Activated T-cell treated with anti-CD3 and anti-CD28 coated beads, Interleukin-2, amount 50 U/mL, for 72 hours (primary cell): Measurements from ENCODE around the gene CARD11. TPM values are rescaled to one million over a fixed set of nuclear protein-coding genes. Genes with fewer than 3 reads are reported as not detected.

Experiments used
- ATAC-seq, 2 donors: fragments of 150-1000 bp; cut with Tn5 transposase; replicated peaks in 1 of 2; 2 replicates each; pipeline ENCODE4 v1.10.0; 2021; ENCODE audit warnings: moderate library complexity in 2 of 2, mild to moderate bottlenecking in 1 of 2
- DNase-seq, 2 donors: peaks; one replicate each; pipeline ENCODE4 v3.0.0; 2021 to 2022; ENCODE audit warnings: mixed read lengths in 1 of 2
- H3K27ac Mint-ChIP-seq: one replicate; pipeline ENCODE4 v1.8.0; 2022; ENCODE audit warnings: mild to moderate bottlenecking, moderate library complexity, mixed read lengths
- H3K27me3 Mint-ChIP-seq: one replicate; pipeline ENCODE4 v1.8.0; 2022; ENCODE audit warnings: low read depth, mixed read lengths
- H3K36me3 Mint-ChIP-seq, 2 donors: one replicate each; pipeline ENCODE4 v1.8.0; 2022; ENCODE audit warnings: mixed read lengths in 2 of 2, mild to moderate bottlenecking in 1 of 2; ENCODE audit not compliant: insufficient read depth in 2 of 2
- H3K4me1 Mint-ChIP-seq: one replicate; pipeline ENCODE4 v1.8.0; 2022; ENCODE audit warnings: low read depth, mixed read lengths
- H3K4me3 Mint-ChIP-seq, 2 donors: one replicate each; pipeline ENCODE4 v1.8.0; 2022; ENCODE audit warnings: mild to moderate bottlenecking in 2 of 2, mixed read lengths in 2 of 2, moderate library complexity in 2 of 2
- H3K9me3 Mint-ChIP-seq, 2 donors: one replicate each; pipeline ENCODE4 v1.8.0; 2022; ENCODE audit warnings: mixed read lengths in 2 of 2
- total RNA-seq, 2 donors: library from RNA; stranded (reverse); gene quantifications; one replicate each; pipeline ENCODE4 v1.2.3, GENCODE V29; 2022

The CARD11 gene
- total RNA-seq, 2 donors from 2014 or later, result 101 to 114 TPM

- ATAC-seq, result no peak
- Mint-ChIP-seq H3K27me3 (no peaks in the 10 kb centered on the region), H3K36me3 (peaks cover 7 to 24% of the 10 kb centered on the region in 2 donors), H3K4me3 (no peak overlapping the region), H3K9me3 (peaks cover under 1 to 3% of the 10 kb centered on the region in 2 donors), H3K27ac (no peak overlapping the region), H3K4me1 (peaks cover 33% of the 10 kb centered on the region)
- DNase-seq, result no peak
Measured at GRCh38 chr7:2970861-2971260, 72.8 kb downstream of the CARD11 start.

GRCh38 chr7:2970307-2970664, 73.4 kb downstream of the CARD11 start:
- no peak overlapping the region for H3K4me3 Mint-ChIP-seq
- no peak overlapping the region for H3K27ac Mint-ChIP-seq
- no peaks in the 10 kb centered on the region for H3K27me3 Mint-ChIP-seq
- H3K36me3 Mint-ChIP-seq, result peaks cover 10 to 25% of the 10 kb centered on the region in 2 donors
- peaks cover 30% of the 10 kb centered on the region for H3K4me1 Mint-ChIP-seq
- DNase-seq, result no peak
- no peak for ATAC-seq
- H3K9me3 Mint-ChIP-seq, result peaks cover 2 to 5% of the 10 kb centered on the region in 2 donors

GRCh38 chr7:2969398-2970306, 74.0 kb downstream of the CARD11 start:
- H3K4me1 Mint-ChIP-seq, result peaks cover 28% of the 10 kb centered on the region
- ATAC-seq (no peak), DNase-seq (no peak)
- peaks cover 2 to 5% of the 10 kb centered on the region in 2 donors for H3K9me3 Mint-ChIP-seq
- peaks cover 11 to 23% of the 10 kb centered on the region in 2 donors for H3K36me3 Mint-ChIP-seq
- no peaks in the 10 kb centered on the region for H3K27me3 Mint-ChIP-seq
- no peak overlapping the region for H3K27ac Mint-ChIP-seq
- no peak overlapping the region for H3K4me3 Mint-ChIP-seq

- H3K27ac Mint-ChIP-seq, result no peak overlapping the region
- no peak for DNase-seq
Measured at GRCh38 chr7:2968616-2969397, 74.9 kb downstream of the CARD11 start.

GRCh38 chr7:2968176-2968575, 75.5 kb downstream of the CARD11 start:
- H3K4me1 Mint-ChIP-seq, result peaks cover 17% of the 10 kb centered on the region
- H3K27me3 Mint-ChIP-seq, result no peaks in the 10 kb centered on the region
- peaks cover 11 to 16% of the 10 kb centered on the region in 2 donors for H3K36me3 Mint-ChIP-seq
- H3K4me3 Mint-ChIP-seq, result no peak overlapping the region
- peaks cover 2 to 5% of the 10 kb centered on the region in 2 donors for H3K9me3 Mint-ChIP-seq
- no peak for ATAC-seq
- DNase-seq, result no peak
- no peak overlapping the region for H3K27ac Mint-ChIP-seq

More at GRCh38 chr7:2968616-2969397, 74.9 kb downstream of the CARD11 start:
- Mint-ChIP-seq H3K9me3 (peaks cover 2 to 5% of the 10 kb centered on the region in 2 donors), H3K36me3 (peaks cover 11 to 20% of the 10 kb centered on the region in 2 donors), H3K4me1 (peaks cover 22% of the 10 kb centered on the region), H3K27me3 (no peaks in the 10 kb centered on the region), H3K4me3 (no peak overlapping the region)
- no peak for ATAC-seq

GRCh38 chr7:2967705-2968104, 76.0 kb downstream of the CARD11 start:
- H3K27me3 Mint-ChIP-seq, result no peaks in the 10 kb centered on the region
- peaks cover 16% of the 10 kb centered on the region for H3K4me1 Mint-ChIP-seq
- no peak overlapping the region for H3K27ac Mint-ChIP-seq
- no peak overlapping the region for H3K4me3 Mint-ChIP-seq
- peaks cover 2 to 5% of the 10 kb centered on the region in 2 donors for H3K9me3 Mint-ChIP-seq
- no peak for DNase-seq
- H3K36me3 Mint-ChIP-seq, result peaks cover 11 to 16% of the 10 kb centered on the region in 2 donors
- ATAC-seq, result no peak

GRCh38 chr7:2967253-2967652, 76.4 kb downstream of the CARD11 start:
- Mint-ChIP-seq H3K9me3 (peaks cover 2 to 5% of the 10 kb centered on the region in 2 donors), H3K4me3 (no peak overlapping the region), H3K27me3 (no peaks in the 10 kb centered on the region), H3K4me1 (peaks cover 17% of the 10 kb centered on the region), H3K27ac (no peak overlapping the region), H3K36me3 (peaks cover 11 to 16% of the 10 kb centered on the region in 2 donors)
- ATAC-seq (no peak), DNase-seq (no peak)

- H3K36me3 Mint-ChIP-seq, result peaks cover 11 to 18% of the 10 kb centered on the region in 2 donors
- DNase-seq, result no peak
- H3K4me3 Mint-ChIP-seq, result no peak overlapping the region
- no peak overlapping the region for H3K27ac Mint-ChIP-seq
- ATAC-seq, result no peak
- H3K4me1 Mint-ChIP-seq, result peaks cover 21% of the 10 kb centered on the region
- no peaks in the 10 kb centered on the region for H3K27me3 Mint-ChIP-seq
- H3K9me3 Mint-ChIP-seq, result peaks cover 2 to 5% of the 10 kb centered on the region in 2 donors
Measured at GRCh38 chr7:2966466-2967078, 77.1 kb downstream of the CARD11 start.

- peaks cover 11 to 18% of the 10 kb centered on the region in 2 donors for H3K36me3 Mint-ChIP-seq
- H3K27me3 Mint-ChIP-seq, result no peaks in the 10 kb centered on the region
Measured at GRCh38 chr7:2965745-2966270, 77.9 kb downstream of the CARD11 start.

GRCh38 chr7:2965301-2965700, 78.4 kb downstream of the CARD11 start:
- peaks cover 2 to 5% of the 10 kb centered on the region in 2 donors for H3K9me3 Mint-ChIP-seq
- no peak for DNase-seq
- peaks cover 23% of the 10 kb centered on the region for H3K4me1 Mint-ChIP-seq
- no peaks in the 10 kb centered on the region for H3K27me3 Mint-ChIP-seq
- H3K27ac Mint-ChIP-seq, result no peak overlapping the region
- H3K36me3 Mint-ChIP-seq, result peaks cover 11 to 18% of the 10 kb centered on the region in 2 donors
- H3K4me3 Mint-ChIP-seq, result no peak overlapping the region
- ATAC-seq, result no peak

More at GRCh38 chr7:2965745-2966270, 77.9 kb downstream of the CARD11 start:
- ATAC-seq (no peak), DNase-seq (no peak)
- Mint-ChIP-seq H3K27ac (no peak overlapping the region), H3K9me3 (peaks cover 2 to 5% of the 10 kb centered on the region in 2 donors), H3K4me1 (peaks cover 23% of the 10 kb centered on the region), H3K4me3 (no peak overlapping the region)

- Mint-ChIP-seq H3K4me1 (peaks cover 33% of the 10 kb centered on the region), H3K9me3 (peaks cover 2 to 5% of the 10 kb centered on the region in 2 donors), H3K4me3 (no peak overlapping the region), H3K36me3 (peaks cover 11 to 23% of the 10 kb centered on the region in 2 donors), H3K27ac (peak overlapping the region; percentile 8), H3K27me3 (no peaks in the 10 kb centered on the region)
- ATAC-seq (no peak), DNase-seq (no peak)
Measured at GRCh38 chr7:2964208-2964607, 79.5 kb downstream of the CARD11 start.

GRCh38 chr7:2962865-2963264, 80.8 kb downstream of the CARD11 start:
- Mint-ChIP-seq H3K36me3 (peaks cover 12 to 29% of the 10 kb centered on the region in 2 donors), H3K27ac (peak overlapping the region; percentile 87), H3K4me1 (peaks cover 46% of the 10 kb centered on the region), H3K27me3 (no peaks in the 10 kb centered on the region), H3K4me3 (no peak overlapping the region), H3K9me3 (peaks cover 2 to 5% of the 10 kb centered on the region in 2 donors)
- DNase-seq (no peak), ATAC-seq (no peak)
